GM10248 (cell line): ENCODE results near the gene TRPV5.

Source experiments
- CTCF ChIA-PET: fragments of 300-600 bp; sonication (Branson Sonifier 250); formaldehyde crosslinking; extraction: SDS; loops from one replicate; lab custom pipeline; 2021; ENCODE audit warnings: antibody characterized with exemption; lab: Yijun Ruan, JAX
- POLR2A ChIA-PET: fragments of 350-650 bp; sonication (Branson Sonifier 250); formaldehyde crosslinking; extraction: SDS; loops from one replicate; lab custom pipeline; 2020; ENCODE audit warnings: antibody characterized with exemption; lab: Yijun Ruan, JAX
- DNase-seq: peaks from one replicate; pipeline ENCODE4 v3.0.0; 2012; ENCODE audit errors: extremely low spot score
- CTCF ChIP-seq: IDR thresholded peaks from 2 replicates; pipeline ENCODE4 v1.5.1; 2012; ENCODE audit warnings: mild to moderate bottlenecking, low read depth; ENCODE audit errors: extremely low read depth, missing control alignments, control extremely low read depth

The TRPV5 gene

DNA sequence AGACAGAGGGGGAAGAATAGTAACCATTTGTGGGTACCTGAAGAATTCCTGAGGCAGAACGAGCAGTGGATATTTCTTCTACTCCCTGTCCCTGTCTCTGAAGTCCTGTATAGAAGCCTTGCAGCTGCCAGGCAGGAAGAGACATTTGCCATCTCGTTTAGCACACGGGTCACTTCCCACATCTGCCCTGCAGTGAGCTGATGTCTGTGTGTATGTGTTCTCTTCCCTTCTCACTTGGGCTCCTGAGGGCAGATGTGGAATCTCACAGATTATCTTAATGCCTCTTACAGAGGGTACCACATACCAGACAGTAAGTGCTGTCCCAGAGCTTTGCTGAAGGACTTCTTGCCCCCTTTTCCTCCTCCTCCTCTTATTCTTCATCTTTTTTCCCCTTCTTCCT lies 33.9 kb downstream of the TRPV5 start:
- DNase-seq = no peak
- POLR2A ChIA-PET = no interaction called here
- CTCF ChIA-PET = interaction anchor here (1.2 to 3.1 kb wide), 2 partner anchors 17 to 19 kb away, joined by 3 to 9 read pairs; no protein-coding TSS in a partner anchor
- no peak for TF ChIP-seq CTCF

- DNase-seq = no peak
- no peak for TF ChIP-seq CTCF
- POLR2A ChIA-PET = no interaction called here
- CTCF ChIA-PET = interaction anchor here (0.9 to 3.1 kb wide), 4 partner anchors 16 to 317 kb away, joined by 3 to 9 read pairs (median 4); no protein-coding TSS in a partner anchor
Observed at GRCh38 chr7:142898377-142899170, 35.0 kb downstream of the TRPV5 start.

GRCh38 chr7:142897691-142898090 lies 35.9 kb downstream of the TRPV5 start:
- ChIA-PET CTCF (interaction anchor here (0.9 to 3.1 kb wide), 3 partner anchors 17 to 318 kb away, joined by 3 to 9 read pairs (median 4); no protein-coding TSS in a partner anchor), POLR2A (no interaction called here)
- no peak for TF ChIP-seq CTCF
- DNase-seq = no peak

- no peak for DNase-seq
- ChIA-PET CTCF (interaction anchor here (1.6 to 2.3 kb wide), 2 partner anchors 24 to 36 kb away, joined by 5 to 8 read pairs; no protein-coding TSS in a partner anchor), POLR2A (no interaction called here)
- TF ChIP-seq CTCF = no peak
Observed at GRCh38 chr7:142896741-142897379, 36.7 kb downstream of the TRPV5 start.

DNA sequence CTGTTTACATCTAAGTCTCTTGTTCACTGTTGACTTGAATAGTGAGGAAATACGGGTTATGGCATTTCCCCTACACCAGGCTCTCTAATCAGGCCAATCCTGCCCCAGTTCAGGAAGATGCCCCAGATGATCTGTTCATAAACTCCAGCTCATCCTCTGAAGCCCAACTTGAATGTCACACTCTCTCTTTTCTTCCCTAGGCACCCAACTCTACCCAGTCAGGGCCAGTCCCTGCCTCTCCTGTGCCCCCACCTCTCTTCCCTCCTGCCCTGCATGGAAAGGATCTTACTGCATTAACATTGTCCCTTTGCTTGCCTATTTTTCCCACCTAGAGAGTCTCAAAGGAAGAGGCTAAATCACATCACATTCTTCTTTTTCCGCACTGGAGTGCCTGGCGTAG lies 37.4 kb downstream of the TRPV5 start:
- TF ChIP-seq CTCF = no peak
- ChIA-PET POLR2A (no interaction called here), CTCF (interaction anchor here (1.2 to 2.3 kb wide), 3 partner anchors 23 to 35 kb away, joined by 4 to 8 read pairs (median 5); no protein-coding TSS in a partner anchor)
- no peak for DNase-seq

GRCh38 chr7:142894985-142895593 lies 38.5 kb downstream of the TRPV5 start:
- CTCF ChIA-PET = interaction anchor here (0.8 to 2.3 kb wide), 9 partner anchors 14 to 320 kb away, joined by 3 to 9 read pairs (median 5); no protein-coding TSS in a partner anchor
- no peak for TF ChIP-seq CTCF
- POLR2A ChIA-PET = no interaction called here
- DNase-seq = no peak
